Activated CD8-positive, alpha-beta memory T cell treated with anti-CD3 and anti-CD28 coated beads, Interleukin-2, amount 50 U/mL, for 4 hours (primary cell): ENCODE data around the gene IP6K3.

Source experiments
- DNase-seq: peaks from one replicate; pipeline ENCODE4 v3.0.0-alpha.2; 2020

Gene IP6K3

GRCh38 chr6:33720998-33721397 is 25.7 kb downstream of the IP6K3 start:
- DNase-seq = no peak

- DNase-seq = no peak
These were observed 27.2 kb downstream of the IP6K3 start for GRCh38 chr6:33719326-33719987.

- DNase-seq = no peak
These were observed 28.0 kb downstream of the IP6K3 start for GRCh38 chr6:33718713-33719112.

GRCh38 chr6:33717934-33718455 is 28.7 kb downstream of the IP6K3 start:
- DNase-seq = no peak

DNA sequence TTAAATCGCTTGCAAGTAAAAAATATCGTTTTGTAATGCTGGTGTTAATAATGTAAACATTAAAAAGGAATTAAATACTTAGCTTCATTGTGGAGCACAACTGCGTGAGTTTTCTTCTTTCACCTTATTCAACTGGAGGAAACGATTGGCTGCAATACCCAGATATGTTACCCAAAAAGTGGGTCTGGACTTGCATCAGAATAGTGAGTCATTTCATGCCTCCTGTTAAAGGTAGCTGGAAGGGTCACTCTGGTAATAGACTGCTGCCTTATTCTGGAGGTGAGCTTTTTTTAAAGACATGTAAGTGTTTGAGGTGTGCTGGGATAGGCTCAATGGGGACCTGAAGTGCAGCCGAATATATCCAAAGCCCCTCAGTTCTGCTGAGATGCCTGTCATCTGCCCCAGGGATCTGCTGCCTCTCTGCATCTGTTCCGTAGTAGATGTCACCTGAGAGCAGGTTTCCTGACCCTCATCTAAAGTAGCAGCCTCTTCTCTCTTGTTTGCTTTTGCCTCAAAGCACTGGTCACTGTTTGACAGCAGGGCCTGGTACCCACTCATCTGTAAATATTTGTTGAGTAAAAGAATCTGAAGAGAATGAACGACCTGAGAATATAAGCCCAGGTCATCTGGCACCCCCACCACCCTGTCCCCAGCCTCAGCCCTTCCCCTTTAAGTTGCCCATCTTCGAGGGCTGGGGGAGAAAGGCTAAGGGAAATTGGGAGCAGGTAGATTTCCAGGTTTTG is 29.6 kb downstream of the IP6K3 start:
- DNase-seq = no peak

GRCh38 chr6:33716379-33716778 is 30.3 kb downstream of the IP6K3 start:
- no peak for DNase-seq

DNA sequence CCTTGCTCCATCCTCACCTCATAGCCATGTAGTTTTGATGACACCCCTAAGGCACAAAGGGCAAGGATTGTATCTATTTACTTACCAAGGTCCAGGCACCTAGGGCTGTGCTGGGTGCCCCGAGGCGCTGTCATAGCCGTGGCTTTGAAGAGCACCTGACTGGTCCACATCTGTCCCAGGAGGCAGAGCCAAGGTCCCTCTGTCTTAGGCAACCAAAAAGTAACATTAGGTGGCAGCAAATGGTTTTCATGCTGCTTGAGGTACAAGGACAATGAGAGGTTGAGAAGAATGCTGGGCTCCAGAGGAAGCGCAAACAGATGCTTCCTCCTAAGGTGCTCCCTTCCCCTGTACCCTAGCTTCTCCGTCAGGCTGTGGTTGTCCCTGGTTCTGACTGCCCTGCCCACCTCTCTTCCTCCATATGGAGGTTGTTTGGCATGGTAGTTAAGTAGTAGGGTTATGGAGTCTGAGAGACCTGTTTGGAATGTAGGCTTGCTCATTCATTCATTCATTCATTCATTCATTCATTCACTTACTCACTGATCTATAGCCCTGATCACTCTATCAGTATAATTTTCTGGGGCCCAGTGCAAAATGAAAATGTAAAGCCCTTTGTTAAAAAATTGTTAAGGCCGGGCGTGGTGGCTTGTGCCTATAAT is 32.2 kb downstream of the IP6K3 start:
- no peak for DNase-seq

DNA sequence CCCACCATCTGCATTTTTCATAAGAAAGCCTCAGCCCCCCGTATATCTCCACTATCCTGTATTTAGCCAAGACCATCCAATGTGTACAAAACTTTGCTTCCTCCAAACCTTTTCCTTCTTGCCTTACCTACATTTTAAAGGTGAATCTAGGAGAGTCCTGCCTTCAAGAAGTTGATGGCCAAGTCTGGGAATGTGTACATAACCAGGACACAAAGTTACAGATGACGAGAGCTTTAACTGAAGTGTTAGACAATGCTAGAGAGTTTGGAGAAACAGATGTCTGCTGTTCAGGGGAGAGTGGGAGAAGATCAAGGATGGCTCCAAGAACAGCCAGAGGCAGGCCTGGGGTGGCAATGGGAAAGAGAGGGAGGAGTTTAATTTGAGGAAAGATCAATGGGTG is 32.9 kb downstream of the IP6K3 start:
- DNase-seq = no peak

DNA sequence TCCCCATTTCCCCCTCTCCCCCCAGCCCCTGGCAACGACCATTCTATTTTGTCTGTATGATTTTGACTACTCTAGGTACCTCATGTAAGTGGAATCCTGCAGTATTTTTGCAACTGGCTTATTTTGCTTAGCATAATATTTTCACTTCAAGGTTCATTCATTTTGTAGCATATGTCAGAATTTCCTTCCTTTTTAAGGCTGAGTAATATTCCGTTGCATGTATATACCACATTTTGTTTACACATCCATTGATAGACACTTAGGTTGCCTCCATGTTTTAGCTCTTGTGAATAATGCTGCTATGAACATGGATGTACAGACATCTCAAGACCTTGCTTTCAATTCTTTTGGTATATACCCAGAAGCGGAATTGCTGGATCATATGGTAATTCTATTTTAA is 33.8 kb downstream of the IP6K3 start:
- no peak for DNase-seq

DNA sequence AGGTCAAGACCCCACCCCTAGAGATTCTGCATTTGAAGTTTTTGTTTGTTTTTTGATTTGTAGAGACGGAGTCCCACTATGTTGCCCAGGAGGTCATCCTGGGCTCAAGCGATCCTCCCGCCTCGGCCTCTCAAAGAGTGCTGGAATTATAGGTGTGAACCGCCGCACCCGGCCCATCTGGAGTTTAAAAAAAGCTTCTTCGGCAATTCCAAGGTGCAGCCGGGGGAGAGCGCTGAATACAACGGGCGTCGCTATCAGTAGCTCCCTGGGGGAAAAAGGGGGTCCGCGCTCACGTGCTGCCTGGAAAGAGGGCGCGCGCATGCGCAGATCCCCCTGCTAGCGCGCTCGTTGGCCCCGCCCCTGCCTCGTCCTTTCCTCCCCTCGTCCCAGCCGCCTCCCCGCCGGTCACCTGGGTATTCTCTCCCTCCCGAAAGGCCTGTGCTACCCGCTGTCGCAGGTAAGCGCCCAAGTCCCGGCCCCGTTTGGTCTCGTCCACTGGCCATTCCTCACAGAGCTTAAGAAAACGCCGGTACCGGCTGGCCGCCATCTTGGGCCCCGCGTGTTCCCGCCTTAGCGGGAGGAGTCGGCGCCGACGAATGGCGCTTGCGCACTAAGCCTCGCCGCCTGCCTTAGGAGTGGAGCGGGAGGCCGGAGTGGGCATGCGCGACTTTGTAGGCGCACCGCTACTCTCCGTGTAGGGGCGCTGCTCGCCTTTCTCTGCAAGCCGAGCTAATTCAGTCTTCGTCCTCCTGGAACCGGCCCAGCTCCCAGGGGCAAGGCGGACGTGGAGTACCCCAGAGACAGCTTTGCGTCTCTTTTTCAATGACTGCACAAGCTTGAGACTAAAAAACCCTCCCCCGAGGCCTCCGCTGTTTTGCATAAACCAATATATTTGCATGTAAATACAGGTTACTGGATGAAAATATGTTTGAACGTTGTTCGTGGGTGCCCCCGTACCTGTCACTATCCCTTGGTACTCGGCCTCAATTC is 35.3 kb downstream of the IP6K3 start, which contains the start of gene UQCC2:
UQCC2 (minus strand) TSS at position 561 of the 990 bp plus-strand sequence; CDS start at position 547, 14 bp downstream.
- peak; percentile 96 for DNase-seq

- DNase-seq = no peak
These were observed 36.2 kb downstream of the IP6K3 start for GRCh38 chr6:33710296-33711121.

DNA sequence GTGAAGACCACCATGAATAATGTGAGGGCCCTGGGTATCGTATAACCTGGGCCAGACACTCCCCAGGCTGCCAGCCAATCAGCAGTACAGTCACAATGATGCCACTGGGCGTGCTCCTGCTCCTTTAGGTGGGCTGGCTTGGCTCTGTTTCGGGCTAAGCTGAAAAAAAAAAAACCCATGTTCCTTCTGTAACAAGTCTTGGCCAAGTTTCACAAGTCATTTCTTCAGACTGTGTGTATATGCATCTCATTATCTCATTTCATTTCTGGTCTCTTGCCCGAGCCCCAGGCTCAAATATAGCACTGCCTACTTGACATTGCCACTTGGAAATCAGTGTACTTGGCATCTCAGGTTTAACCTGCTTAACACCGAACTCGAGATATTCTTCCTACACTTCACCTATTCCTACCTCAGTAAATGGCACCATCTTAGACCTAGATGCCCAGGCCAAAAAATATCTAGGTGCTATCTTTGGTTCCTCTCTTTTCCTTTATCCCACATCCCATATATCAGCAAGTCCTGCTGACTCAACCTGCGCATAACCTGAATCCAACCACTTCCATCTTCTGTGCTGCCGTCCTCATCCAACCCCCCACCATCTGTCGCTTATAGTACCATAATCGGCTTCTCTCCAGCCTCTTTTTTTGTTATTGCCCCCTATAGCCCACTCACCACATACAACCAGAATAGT is 37.0 kb downstream of the IP6K3 start:
- DNase-seq = no peak

- no peak for DNase-seq
These were observed 38.0 kb downstream of the IP6K3 start for GRCh38 chr6:33708516-33709204.

- DNase-seq = no peak
These were observed 38.9 kb downstream of the IP6K3 start for GRCh38 chr6:33707771-33708170.

DNA sequence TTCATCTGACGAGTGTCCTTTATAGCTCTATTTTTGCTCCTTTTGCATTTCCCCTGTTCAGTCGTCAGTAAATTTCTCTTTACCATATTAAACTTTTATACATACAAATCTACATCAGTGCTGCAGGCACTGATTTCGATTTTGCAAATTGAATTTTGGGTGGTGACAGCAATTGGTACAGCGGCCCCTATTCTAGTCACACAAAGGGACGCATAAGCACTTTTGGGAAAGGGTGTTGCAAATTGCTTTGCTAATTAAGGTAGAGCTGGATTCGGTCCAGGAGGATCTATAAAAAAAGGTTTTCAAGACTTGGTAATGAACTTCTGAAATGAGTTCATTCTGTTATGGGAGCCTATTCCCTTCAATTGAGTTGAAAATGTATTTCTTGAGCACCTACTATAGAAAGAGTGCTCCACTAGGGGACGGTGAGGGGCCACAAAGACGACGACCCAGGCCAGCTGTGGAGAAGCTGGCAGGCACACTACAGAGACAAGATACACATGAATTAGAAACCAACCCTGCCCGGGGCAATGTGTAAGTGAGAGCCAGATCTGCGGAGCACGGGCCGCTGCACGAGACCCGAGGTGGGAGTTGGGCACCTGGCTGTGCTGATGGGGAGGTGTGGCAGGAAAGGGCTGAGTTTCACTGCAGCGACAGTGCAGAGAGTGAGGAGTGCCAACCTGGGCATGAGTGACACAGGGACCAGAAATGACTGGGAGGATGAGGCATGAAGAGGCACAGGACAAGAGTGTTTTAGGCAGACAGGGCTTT is 40.6 kb downstream of the IP6K3 start:
- no peak for DNase-seq

DNA sequence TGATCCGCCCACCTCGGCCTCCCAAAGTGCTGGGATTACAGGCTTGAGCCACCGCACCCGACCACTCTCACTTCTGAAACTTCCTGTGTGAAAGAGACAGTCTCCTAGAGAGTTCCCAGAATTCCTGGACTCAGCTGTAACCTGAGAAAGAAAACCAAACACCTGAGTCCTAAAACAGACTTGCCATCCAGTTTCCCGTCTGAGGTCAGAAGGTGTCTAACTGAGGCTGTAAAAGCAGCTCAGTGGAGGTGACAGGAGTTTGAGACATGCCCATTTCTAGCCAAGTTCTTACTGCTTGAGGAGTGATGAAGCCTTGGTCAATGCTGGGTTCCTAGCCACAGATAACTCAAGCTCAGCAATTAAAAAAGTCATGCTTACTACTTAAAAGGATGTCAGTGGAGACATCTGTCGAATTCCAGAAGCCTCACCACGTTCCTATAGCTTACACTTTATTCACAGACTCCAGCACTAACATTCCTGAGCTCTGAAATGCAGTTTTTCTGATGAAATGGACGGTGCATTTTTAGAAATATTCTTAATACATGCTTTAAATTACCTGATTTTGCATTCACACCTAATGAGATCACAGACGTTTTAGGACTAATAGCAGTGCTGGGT is 41.3 kb downstream of the IP6K3 start:
- no peak for DNase-seq

- no peak for DNase-seq
These were observed 42.3 kb downstream of the IP6K3 start for GRCh38 chr6:33704215-33705066.
